A549 (cell line): ENCODE data around the gene CSRNP2. TPM values are rescaled to one million over a fixed set of nuclear protein-coding genes. Genes with fewer than 3 reads are reported as not detected.

ENCODE experiments used
- ATAC-seq, 2 experiments: fragments of 200-7000 bp in 1 of 2; fragments of >200 bp in 1 of 2; cut with Nextera tagmentation in 1 of 2; cut with Tn5 transposase in 1 of 2; 3 replicates each; pipeline versions ENCODE4 v1.8.0 to v1.9.1; 2018 to 2020; ENCODE audit warnings: mild to moderate bottlenecking in 1 of 2, moderate library complexity in 1 of 2
- CTCF ChIA-PET: fragments of 300-600 bp; sonication (Branson Sonifier 250); formaldehyde crosslinking; extraction: SDS; loops from one replicate; lab custom pipeline; 2021; ENCODE audit warnings: antibody characterized with exemption, inconsistent platforms; lab: Yijun Ruan, JAX
- POLR2A ChIA-PET: fragments of 350-600 bp; formaldehyde crosslinking; extraction: SDS; loops from one replicate; lab custom pipeline; 2021; ENCODE audit warnings: antibody characterized with exemption, inconsistent platforms; lab: Yijun Ruan, JAX
- DNase-seq, 2 experiments: peaks; one replicate each; pipeline versions ENCODE4 v3.0.0 to v3.0.0-alpha.2; 2011 to 2016; ENCODE audit warnings: low read depth in 1 of 2, low spot score in 1 of 2
- FAIRE-seq: peaks from 2 replicates; lab custom pipeline; 2011; peaks lifted over from hg19 to GRCh38; lab: Jason Lieb, UNC
- H3K27ac ChIP-seq, 2 experiments: fragments of >200 bp; sonication (Bioruptor Twin); formaldehyde crosslinking; 3 replicates each; pipeline ENCODE4 v1.5.1; 2016 to 2017
- H3K4me1 ChIP-seq: fragments of >200 bp; sonication (Bioruptor Twin); formaldehyde crosslinking; 3 replicates; pipeline ENCODE4 v1.6.1; 2016
- H3K4me2 ChIP-seq: fragments of >200 bp; sonication (Bioruptor Twin); formaldehyde crosslinking; 3 replicates; pipeline ENCODE4 v1.6.1; 2016
- H3K4me3 ChIP-seq: fragments of >200 bp; sonication (Bioruptor Twin); formaldehyde crosslinking; 3 replicates; pipeline ENCODE4 v1.5.1; 2016
- H3K9me3 ChIP-seq: fragments of >200 bp; sonication (Bioruptor Twin); formaldehyde crosslinking; 3 replicates; pipeline ENCODE4 v1.6.1; 2016
- BHLHE40 ChIP-seq: IDR thresholded peaks from 2 replicates; pipeline ENCODE4 v1.6.1; 2012; ENCODE audit warnings: low read depth, low read length, inconsistent platforms
- CHD2 ChIP-seq: fragments of 150-350 bp; IDR thresholded peaks from 2 replicates; pipeline ENCODE4 v1.6.1; 2014; ENCODE audit warnings: low read length; ENCODE audit not compliant: partially characterized antibody
- CHD4 ChIP-seq: fragments of 200-600 bp; sonication (generic); IDR thresholded peaks from 2 replicates; pipeline ENCODE4 v1.6.1; 2016; ENCODE audit warnings: antibody characterized with exemption, mild to moderate bottlenecking, borderline replicate concordance
- EHF ChIP-seq: fragments of 250-450 bp; sonication (Bioruptor Pico); IDR thresholded peaks from 2 replicates; pipeline ENCODE4 v1.5.0; 2020; ENCODE audit warnings: mild to moderate bottlenecking
- ELK1 ChIP-seq: fragments of 150-350 bp; IDR thresholded peaks from 2 replicates; pipeline ENCODE4 v1.6.1; 2014; ENCODE audit warnings: low read depth, mild to moderate bottlenecking, low read length
- ESRRA ChIP-seq: fragments of 150-350 bp; IDR thresholded peaks from 2 replicates; pipeline ENCODE4 v1.6.1; 2014; ENCODE audit warnings: mild to moderate bottlenecking, low read length, borderline replicate concordance
- FOXS1 ChIP-seq: fragments of 250-450 bp; sonication (Bioruptor Pico); IDR thresholded peaks from 2 replicates; pipeline ENCODE4 v1.5.0; 2020; ENCODE audit warnings: mild to moderate bottlenecking, moderate library complexity
- GATA3 ChIP-seq: IDR thresholded peaks from 2 replicates; pipeline ENCODE4 v1.6.1; 2012; ENCODE audit warnings: borderline replicate concordance
- HMGXB4 ChIP-seq: fragments of 250-450 bp; sonication (Bioruptor Pico); IDR thresholded peaks from 2 replicates; pipeline ENCODE4 v1.5.0; 2021; ENCODE audit warnings: mild to moderate bottlenecking, moderate library complexity, borderline replicate concordance
- JUNB ChIP-seq: fragments of >200 bp; sonication (Bioruptor Twin); formaldehyde crosslinking; IDR thresholded peaks from 2 replicates; pipeline ENCODE4 v1.6.1; 2016
- KDM1A ChIP-seq: fragments of 200-600 bp; sonication (generic); IDR thresholded peaks from 2 replicates; pipeline ENCODE4 v1.6.1; 2016; ENCODE audit warnings: low read depth, mild to moderate bottlenecking
- KDM5A ChIP-seq: fragments of 200-600 bp; sonication (generic); IDR thresholded peaks from 2 replicates; pipeline ENCODE4 v1.6.1; 2016; ENCODE audit warnings: antibody characterized with exemption, mild to moderate bottlenecking
- MAZ ChIP-seq: fragments of 150-350 bp; IDR thresholded peaks from 2 replicates; pipeline ENCODE4 v1.6.1; 2014; ENCODE audit warnings: antibody characterized with exemption, low read depth, low read length, borderline replicate concordance
- NFE2L2 ChIP-seq: fragments of 150-350 bp; conservative IDR thresholded peaks from 2 replicates; pipeline ENCODE4 v1.6.1; 2014; ENCODE audit warnings: low read length
- NR3C1 ChIP-seq: fragments of >200 bp; sonication (Bioruptor Twin); formaldehyde crosslinking; IDR thresholded peaks from 3 replicates; pipeline ENCODE4 v1.6.1; 2017
- PBX3 ChIP-seq: IDR thresholded peaks from 2 replicates; pipeline ENCODE4 v1.6.1; 2012
- PHF8 ChIP-seq: fragments of 200-600 bp; sonication (generic); IDR thresholded peaks from 2 replicates; pipeline ENCODE4 v1.6.1; 2016; ENCODE audit warnings: low read depth, mild to moderate bottlenecking, antibody characterized with exemption, moderate library complexity, borderline replicate concordance
- POLR2AphosphoS2 ChIP-seq: conservative IDR thresholded peaks from 2 replicates; pipeline ENCODE4 v1.6.1; 2012; ENCODE audit warnings: low read length, improper control_type of control experiment, inconsistent platforms
- RAD21 ChIP-seq, 2 experiments: fragments of >200 bp in 1 of 2; sonication (Bioruptor Twin) in 1 of 2; formaldehyde crosslinking in 1 of 2; IDR thresholded peaks in 1 of 2; conservative IDR thresholded peaks in 1 of 2; 2 replicates in 1 of 2; 3 replicates in 1 of 2; pipeline ENCODE4 v1.6.1; 2012 to 2018; ENCODE audit warnings: inconsistent platforms in 1 of 2
- RARB ChIP-seq: fragments of 250-450 bp; sonication (Bioruptor Pico); IDR thresholded peaks from 2 replicates; pipeline ENCODE4 v1.8.0; 2021; ENCODE audit warnings: mild to moderate bottlenecking, moderate library complexity
- RFX5 ChIP-seq: fragments of 450-650 bp; IDR thresholded peaks from 2 replicates; pipeline ENCODE4 v1.7.1; 2014; ENCODE audit warnings: antibody characterized with exemption, mild to moderate bottlenecking, moderate library complexity
- RNF2 ChIP-seq: fragments of 200-600 bp; sonication (generic); IDR thresholded peaks from 2 replicates; pipeline ENCODE4 v1.6.1; 2016; ENCODE audit warnings: low read depth, mild to moderate bottlenecking, antibody characterized with exemption, moderate library complexity, borderline replicate concordance
- SMC3 ChIP-seq: fragments of >200 bp; sonication (Bioruptor Twin); formaldehyde crosslinking; IDR thresholded peaks from 3 replicates; pipeline ENCODE4 v1.6.1; 2018; ENCODE audit warnings: inconsistent platforms
- USF2 ChIP-seq: fragments of 450-650 bp; IDR thresholded peaks from 2 replicates; pipeline ENCODE4 v1.6.1; 2014; ENCODE audit warnings: antibody characterized with exemption
- ZC3H11A ChIP-seq: fragments of 450-650 bp; IDR thresholded peaks from 2 replicates; pipeline ENCODE4 v1.6.1; 2014; ENCODE audit warnings: antibody characterized with exemption, mild to moderate bottlenecking
- ZFP36 ChIP-seq: fragments of 450-650 bp; IDR thresholded peaks from 2 replicates; pipeline ENCODE4 v1.6.1; 2014; ENCODE audit warnings: borderline replicate concordance; ENCODE audit not compliant: partially characterized antibody
- ZNF302 ChIP-seq: fragments of 250-450 bp; sonication (Bioruptor Pico); IDR thresholded peaks from 2 replicates; pipeline ENCODE4 v1.9.0; 2021; ENCODE audit warnings: inconsistent platforms, mild to moderate bottlenecking, moderate library complexity
- ZSCAN20 ChIP-seq: fragments of 250-450 bp; sonication (Bioruptor Pico); IDR thresholded peaks from 2 replicates; pipeline ENCODE4 v1.8.0; 2022; ENCODE audit warnings: mild to moderate bottlenecking, moderate library complexity
- WGBS: methylation state at CpG from one replicate; pipeline ENCODE4 v1.1.6; 2017; ENCODE audit errors: missing lambda C conversion rate; 5-methylcytosine and 5-hydroxymethylcytosine counted together
- polyA plus RNA-seq, 4 experiments: library from polyadenylated mRNA; depleted of rRNA in 3 of 4; stranded (reverse); fragments of >200 nt; fragmentation: RNase III in 1 of 4; extraction: RNeasy Plus Mini Kit Qiagen cat#74134 plus additional on column Dnase treatment in 1 of 4; gene quantifications; 2 replicates in 3 of 4; 3 replicates in 1 of 4; pipeline ENCODE4 v1.2.3, GENCODE V29; 2011 to 2017

Gene CSRNP2
- polyA plus RNA-seq, 2 of the 4 experiments (the other 2 are of a cell fraction): 11.1 to 20.3 TPM

- FAIRE-seq: no peak
- no peak overlapping the region for H3K4me2 ChIP-seq
- TF ChIP-seq HMGXB4 (no peak), RFX5 (no peak), MAZ (no peak), ZNF302 (CRISPR knock-in tag) (no peak), JUNB (no peak), POLR2AphosphoS2 (no peak), GATA3 (no peak), NFE2L2 (no peak), USF2 (no peak), RNF2 (no peak)
- no peaks in the 10 kb centered on the region for H3K4me1 ChIP-seq
- 90% methylated on average over 5 of the region's 5 CpGs for WGBS
- no peak overlapping the region for H3K4me3 ChIP-seq
- CTCF ChIA-PET: no interaction called here
- POLR2A ChIA-PET: interaction anchor here (2.5 kb wide), 1 partner anchor 8 kb away, joined by 16 read pairs; the partner anchor contains the start of gene CSRNP2
- no peak for ATAC-seq
- no peak for DNase-seq
- no peak overlapping the region for H3K27ac ChIP-seq
- H3K9me3 ChIP-seq: no peaks in the 10 kb centered on the region
Observed at GRCh38 chr12:51075390-51075789, 8.0 kb downstream of the CSRNP2 start.

- POLR2A ChIA-PET: interaction anchor here (0.6 to 1.3 kb wide), 2 partner anchors 12 to 15 kb away, joined by 3 to 4 read pairs; no protein-coding TSS in a partner anchor
- FAIRE-seq (no peak), ATAC-seq (no peak), DNase-seq (no peak)
- TF ChIP-seq RARB (CRISPR knock-in tag): no peak
- TF ChIP-seq CHD4: no peak
- TF ChIP-seq KDM5A: no peak
- no peak for TF ChIP-seq NFE2L2
- TF ChIP-seq ESRRA: no peak
- TF ChIP-seq GATA3: no peak
- TF ChIP-seq ZSCAN20: no peak
- no peak for TF ChIP-seq ZFP36
- TF ChIP-seq CHD2: no peak
- TF ChIP-seq ZC3H11A: no peak
- Histone ChIP-seq H3K4me2 (no peak overlapping the region), H3K4me1 (no peaks in the 10 kb centered on the region; the same call in 2 of the 3 replicates), H3K9me3 (no peaks in the 10 kb centered on the region), H3K27ac (no peak overlapping the region), H3K4me3 (no peak overlapping the region)
- CTCF ChIA-PET: interaction anchor here (2.3 kb wide), 1 partner anchor 24 kb away, joined by 8 read pairs; the partner anchor contains the start of gene LETMD1
- WGBS: 89% methylated on average over 2 of the region's 2 CpGs
Observed at GRCh38 chr12:51071663-51072062, 11.7 kb downstream of the CSRNP2 start.

- DNase-seq (no peak), FAIRE-seq (no peak), ATAC-seq (no peak)
- Histone ChIP-seq H3K27ac (peak overlapping the region in 1 of 2 experiments; percentile 6; a peak in 1 of 6 replicates), H3K4me1 (no peaks in the 10 kb centered on the region; the same call in 1 of the 3 replicates), H3K4me2 (no peak overlapping the region), H3K9me3 (no peaks in the 10 kb centered on the region), H3K4me3 (no peak overlapping the region)
- CTCF ChIA-PET: interaction anchor here (0.5 to 2.3 kb wide), 2 partner anchors 9 to 22 kb away, joined by 3 to 8 read pairs; partner anchors contain the start of gene LETMD1
- POLR2A ChIA-PET: interaction anchor here (1.6 kb wide), 1 partner anchor 14 kb away, joined by 4 read pairs; no protein-coding TSS in a partner anchor
- WGBS: 86% methylated on average over 3 of the region's 3 CpGs
- no peak for TF ChIP-seq PHF8
- TF ChIP-seq USF2: no peak
- no peak for TF ChIP-seq RNF2
- no peak for TF ChIP-seq JUNB
- TF ChIP-seq KDM1A: no peak
- no peak for TF ChIP-seq MAZ
- no peak for TF ChIP-seq BHLHE40
- no peak for TF ChIP-seq NR3C1
- TF ChIP-seq PBX3: no peak
- TF ChIP-seq KDM5A: no peak
- TF ChIP-seq RAD21 (conservative IDR thresholded peaks at IDR 0.05 in 1 of 2, IDR thresholded peaks at IDR 0.05 in 1 of 2): no peak
- TF ChIP-seq EHF (CRISPR knock-in tag): no peak
- no peak for TF ChIP-seq FOXS1 (CRISPR knock-in tag)
- TF ChIP-seq SMC3: no peak
- TF ChIP-seq ELK1: no peak
Observed at GRCh38 chr12:51070004-51070403, 13.4 kb downstream of the CSRNP2 start.
